HPDE6-E6E7 (cell line): ENCODE data around the gene PPP3CB.

Source experiments
- DNase-seq: peaks from one replicate; pipeline ENCODE4 v3.0.0; 2011; ENCODE audit warnings: missing footprints; ENCODE audit errors: extremely low spot score

The PPP3CB gene

GRCh38 chr10:73480158-73480557 lies 15.7 kb downstream of the PPP3CB start:
- peak; percentile 37 for DNase-seq

GRCh38 chr10:73478636-73479035 lies 17.2 kb downstream of the PPP3CB start:
- DNase-seq: no peak

GRCh38 chr10:73471226-73471625 lies 24.6 kb downstream of the PPP3CB start:
- DNase-seq: no peak

- no peak for DNase-seq
These were observed 26.2 kb downstream of the PPP3CB start for GRCh38 chr10:73469579-73469978.

GRCh38 chr10:73467206-73467605 lies 28.6 kb downstream of the PPP3CB start:
- no peak for DNase-seq

GRCh38 chr10:73465978-73466726 lies 29.7 kb downstream of the PPP3CB start:
- DNase-seq: no peak

- DNase-seq: no peak
These were observed 34.9 kb downstream of the PPP3CB start for GRCh38 chr10:73460897-73461296.

- no peak for DNase-seq
These were observed 36.0 kb downstream of the PPP3CB start for GRCh38 chr10:73459683-73460314.

GRCh38 chr10:73456187-73456890 lies 39.5 kb downstream of the PPP3CB start:
- DNase-seq: no peak

- DNase-seq: no peak
These were observed 46.7 kb downstream of the PPP3CB start for GRCh38 chr10:73449113-73449512.

- DNase-seq: no peak
These were observed 47.4 kb downstream of the PPP3CB start for GRCh38 chr10:73448384-73448783.

GRCh38 chr10:73446926-73447325 lies 48.9 kb downstream of the PPP3CB start:
- no peak for DNase-seq

- DNase-seq: no peak
These were observed 51.4 kb downstream of the PPP3CB start for GRCh38 chr10:73444457-73444856.

- no peak for DNase-seq
These were observed 56.1 kb downstream of the PPP3CB start for GRCh38 chr10:73439605-73440312.

- DNase-seq: no peak
These were observed 56.8 kb downstream of the PPP3CB start for GRCh38 chr10:73439055-73439454.

- no peak for DNase-seq
These were observed 62.3 kb downstream of the PPP3CB start, which contains the start of gene MSS51 for GRCh38 chr10:73433538-73433867. Gene MSS51 (minus strand): TSS chr10:73433561. CDS start chr10:73428284, 5,277 bp downstream.

GRCh38 chr10:73432646-73433537 lies 62.9 kb downstream of the PPP3CB start:
- DNase-seq: no peak

- DNase-seq: no peak
These were observed 69.5 kb downstream of the PPP3CB start for GRCh38 chr10:73426318-73426717.

GRCh38 chr10:73424478-73424877 lies 71.3 kb downstream of the PPP3CB start:
- DNase-seq: no peak

- no peak for DNase-seq
These were observed 72.5 kb downstream of the PPP3CB start for GRCh38 chr10:73423309-73423708.

GRCh38 chr10:73416571-73416970 lies 79.3 kb downstream of the PPP3CB start:
- DNase-seq: no peak
